ENCODE results near the gene SEMA5A.

GRCh38 chr5:9499498-9499876 is 46.4 kb downstream of the SEMA5A start:
- no peak for TF ChIP-seq CTCF (IDR thresholded peaks at IDR 0.05; ENCODE audit: insufficient read depth, low read depth, low read length)
- no peak for TF ChIP-seq EZH2 (IDR thresholded peaks at IDR 0.05; ENCODE audit: insufficient read depth, low read length)

Measured in astrocyte (in vitro differentiated cells and primary cell).